ENCODE results near the gene ZDHHC18. TPM values are rescaled to one million over a fixed set of nuclear protein-coding genes. Genes with fewer than 3 reads are reported as not detected.

ZDHHC18 gene
- total and polyA plus RNA-seq, 2 of the 8 experiments (the other 6 are each of a cell fraction or from before 2014, with no cell fraction given), result 29.7 to 49.8 TPM

- TF ChIP-seq TBP (IDR thresholded peaks at IDR 0.05; ENCODE audit: low read depth, low read length) (no peak), GABPA (IDR thresholded peaks at IDR 0.05; ENCODE audit: borderline replicate concordance, insufficient read depth, low read length) (no peak), SP1 (IDR thresholded peaks at IDR 0.05; ENCODE audit: low read depth, low read length) (no peak)
- TF ChIP-seq, protein P1, sequence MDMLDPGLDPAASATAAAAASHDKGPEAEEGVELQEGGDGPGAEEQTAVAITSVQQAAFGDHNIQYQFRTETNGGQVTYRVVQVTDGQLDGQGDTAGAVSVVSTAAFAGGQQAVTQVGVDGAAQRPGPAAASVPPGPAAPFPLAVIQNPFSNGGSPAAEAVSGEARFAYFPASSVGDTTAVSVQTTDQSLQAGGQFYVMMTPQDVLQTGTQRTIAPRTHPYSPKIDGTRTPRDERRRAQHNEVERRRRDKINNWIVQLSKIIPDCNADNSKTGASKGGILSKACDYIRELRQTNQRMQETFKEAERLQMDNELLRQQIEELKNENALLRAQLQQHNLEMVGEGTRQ (IDR thresholded peaks at IDR 0.05; ENCODE audit: low read length), result no peak
- ChIA-PET CTCF (ENCODE audit: partially characterized antibody) (interaction anchor here (0.6 to 4.2 kb wide), 16 partner anchors 9 to 231 kb away, joined by 3 to 37 read pairs (median 6); partner anchors contain the start of genes NR0B2, PIGV and ZDHHC18), POLR2A (ENCODE audit: partially characterized antibody) (interaction anchor here (0.6 to 1.8 kb wide), 2 partner anchors 9 to 59 kb away, joined by 3 to 5 read pairs; no protein-coding TSS in a partner anchor)
- Histone ChIP-seq H3K14ac (ENCODE audit: insufficient read length) (no peak overlapping the region), H3K9me3 (ENCODE audit: insufficient read depth in 2 of 2, low read depth in 1 of 2, low read length in 1 of 2) (peaks cover 0 to 2% of the 10 kb centered on the region in 2 experiments; a peak in 1 of 4 replicates), H2BK120ac (replicated peaks; ENCODE audit: low read depth, low read length) (no peak overlapping the region), H2BK12ac (ENCODE audit: low read depth, low read length) (no peak overlapping the region), H4K5ac (ENCODE audit: insufficient read length, low read depth, low read length) (no peak overlapping the region), H3K4ac (replicated peaks; ENCODE audit: insufficient read length, low read depth, low read length) (no peak overlapping the region), H3K4me2 (ENCODE audit: insufficient read depth in 1 of 2, low read depth in 2 of 2, low read length in 2 of 2) (no peak overlapping the region), H3K9ac (replicated peaks in 1 of 4; ENCODE audit: extremely low read depth in 1 of 4, low read depth in 3 of 4, low read length in 3 of 4) (no peak overlapping the region), H2BK15ac (ENCODE audit: low read length) (no peak overlapping the region), H2BK20ac (ENCODE audit: low read length) (no peak overlapping the region), H3K56ac (replicated peaks; ENCODE audit: insufficient read length, low read depth, low read length) (no peak overlapping the region), H3K18ac (ENCODE audit: extremely low read depth, low read length) (no peak overlapping the region), H3K36me3 (ENCODE audit: control insufficient read depth in 2 of 4, insufficient read depth in 4 of 4, low read length in 3 of 4) (no peaks in the 10 kb centered on the region), H3K23ac (ENCODE audit: insufficient read length) (no peak overlapping the region), H3K27me3 (replicated peaks in 1 of 4; ENCODE audit: control insufficient read depth in 3 of 4, extremely low read depth in 1 of 4, insufficient read depth in 3 of 4, low read length in 3 of 4) (no peaks in the 10 kb centered on the region), H3K79me1 (ENCODE audit: low read depth, low read length) (no peaks in the 10 kb centered on the region), H3K27ac (ENCODE audit: low read depth, low read length) (no peak overlapping the region), H2BK5ac (ENCODE audit: low read depth, low read length) (no peak overlapping the region), H3K4me3 (ENCODE audit: extremely low read depth in 1 of 4, insufficient read depth in 2 of 4, low read depth in 3 of 4, low read length in 4 of 4) (no peak overlapping the region), H4K8ac (ENCODE audit: extremely low read depth, insufficient read depth, low read length) (no peak overlapping the region), H3K79me2 (ENCODE audit: control insufficient read depth in 1 of 2, insufficient read depth in 2 of 2, low read length in 2 of 2) (no peaks in the 10 kb centered on the region), H2AFZ (ENCODE audit: low read length) (no peak overlapping the region), H3K23me2 (ENCODE audit: low read depth, low read length) (no peaks in the 10 kb centered on the region), H3K4me1 (replicated peaks in 1 of 4; ENCODE audit: control insufficient read depth in 3 of 4, insufficient read depth in 4 of 4, low read length in 3 of 4) (no peaks in the 10 kb centered on the region), H4K20me1 (replicated peaks in 1 of 2; ENCODE audit: control insufficient read depth in 1 of 2, insufficient read depth in 2 of 2, low read length in 2 of 2) (no peaks in the 10 kb centered on the region), H2AK5ac (ENCODE audit: low read depth, low read length) (no peak overlapping the region), H4K91ac (replicated peaks; ENCODE audit: insufficient read length, low read length) (no peak overlapping the region)
- FAIRE-seq, result no peak
- no peak for DNase-seq (ENCODE audit: low read depth in 1 of 2, low spot score in 2 of 2)
These were observed 14.8 kb upstream of the ZDHHC18 start for GRCh38 chr1:26811708-26812107.

Measured in H1 (cell line).